Uterus (tissue), 2 donors: ENCODE results near the gene PRM2.

ENCODE experiments used
- CTCF ChIP-seq, 4 experiments: fragments of 200-600 bp in 2 of 4; fragments of 450-650 bp in 2 of 4; sonication (generic) in 2 of 4; IDR thresholded peaks; one replicate each; pipeline ENCODE4 v1.5.1; 2016 to 2019; ENCODE audit warnings: antibody characterized with exemption in 4 of 4, mild to moderate bottlenecking in 2 of 4, moderate library complexity in 1 of 4
- POLR2A ChIP-seq, 2 donors: fragments of 450-650 bp; IDR thresholded peaks; one replicate each; pipeline ENCODE4 v1.6.1; 2016; ENCODE audit warnings: antibody characterized with exemption in 2 of 2, mild to moderate bottlenecking in 1 of 2, moderate library complexity in 1 of 2

DNA sequence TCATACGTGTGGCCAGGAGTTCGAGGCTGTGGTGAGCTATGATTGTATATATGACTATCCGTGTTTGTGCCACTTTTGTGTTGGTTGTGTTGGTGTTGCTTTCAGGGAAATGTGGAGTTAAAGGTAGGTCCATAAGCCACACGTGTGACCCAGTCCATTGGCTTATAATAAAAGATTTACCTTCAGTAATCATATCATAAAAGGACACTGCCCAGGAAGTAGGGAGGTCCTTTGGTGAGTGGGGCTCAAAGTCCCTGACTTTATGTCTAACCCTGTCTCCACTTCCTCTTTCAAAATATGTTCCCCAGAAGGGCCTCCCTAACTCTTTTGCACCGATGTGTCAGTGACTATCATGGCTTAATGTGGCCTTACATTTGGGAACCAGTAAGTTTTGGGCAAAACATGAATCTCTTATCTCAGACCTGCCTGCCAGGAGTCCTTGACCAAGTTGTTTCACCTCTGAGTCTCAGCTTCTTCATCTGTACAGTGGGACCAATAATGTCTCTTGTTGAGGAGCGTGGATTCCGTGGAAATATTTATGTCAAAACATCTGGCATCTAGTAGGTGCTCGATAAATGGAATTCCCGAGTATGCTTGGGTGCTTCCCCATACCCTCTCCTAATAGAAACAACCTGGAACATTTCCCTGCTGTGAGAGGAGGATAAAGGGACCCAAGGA is 12.0 kb downstream of the PRM2 start:
- TF ChIP-seq CTCF (IDR thresholded peaks at IDR 0.05) (no peak), POLR2A (IDR thresholded peaks at IDR 0.05) (no peak)
